K562 (cell line): ENCODE results near the gene TYW1. TPM values are rescaled to one million over a fixed set of nuclear protein-coding genes. Genes with fewer than 3 reads are reported as not detected.

ENCODE experiments used
- ARID1B ChIP-seq: fragments of 450-650 bp; IDR thresholded peaks from 2 replicates; pipeline ENCODE4 v1.6.1; 2016; ENCODE audit warnings: antibody characterized with exemption, mild to moderate bottlenecking, inconsistent platforms
- ATF1 ChIP-seq, 2 experiments: fragments of 450-650 bp in 1 of 2; IDR thresholded peaks; 2 replicates each; pipeline ENCODE4 v1.6.1; 2016; ENCODE audit warnings: missing compliant biosample characterization in 1 of 2, missing genetic modification characterization in 1 of 2
- CXXC5 ChIP-seq: fragments of 250-450 bp; sonication (Bioruptor Pico); IDR thresholded peaks from 2 replicates; pipeline ENCODE4 v1.8.0; 2022; ENCODE audit warnings: inconsistent platforms, mild to moderate bottlenecking, moderate library complexity
- DMBX1 ChIP-seq: fragments of 250-450 bp; sonication (Bioruptor Pico); IDR thresholded peaks from 2 replicates; pipeline ENCODE4 v1.8.0; 2022; ENCODE audit warnings: inconsistent platforms, mild to moderate bottlenecking, moderate library complexity, borderline replicate concordance
- MAZ ChIP-seq, 2 experiments: fragments of 450-650 bp in 1 of 2; sonication (generic) in 1 of 2; formaldehyde crosslinking; IDR thresholded peaks in 1 of 2; conservative IDR thresholded peaks in 1 of 2; 2 replicates each; pipeline versions ENCODE4 v1.4.0 to v1.5.0; 2020; ENCODE audit warnings: mild to moderate bottlenecking in 1 of 2, missing genetic modification reagents in 1 of 2
- ZNF12 ChIP-seq: sonication (generic); formaldehyde crosslinking; IDR thresholded peaks from 2 replicates; pipeline ENCODE4 v1.4.0; 2020; ENCODE audit warnings: mild to moderate bottlenecking, missing genetic modification reagents
- polyA plus RNA-seq, 8 experiments: library from polyadenylated mRNA; depleted of rRNA in 4 of 8; stranded (reverse) in 5 of 8; unstranded in 3 of 8; fragments of >200 nt; fragmentation: Nextera tagmentation in 2 of 8; fragmentation: Illumina TruSeq in 1 of 8; extraction: Ambion mirVana in 2 of 8; extraction: Trizol in 1 of 8; gene quantifications; 2 replicates each; pipeline versions ENCODE4 v1.2.1 to v1.2.3, GENCODE V29; 2011 to 2014; ENCODE audit warnings: inconsistent platforms in 1 of 8, missing spikeins in 1 of 8
- total RNA-seq, 7 experiments: library from RNA; depleted of rRNA in 6 of 7; stranded (reverse); fragments of >200 nt in 6 of 7; fragmentation: Illumina TruSeq in 2 of 7; extraction: Trizol in 2 of 7; gene quantifications; 2 replicates each; pipeline versions ENCODE4 v1.2.1 to v1.2.3, GENCODE V29; 2011 to 2021; ENCODE audit warnings: low replicate concordance in 1 of 7
- TF ChIP-seq, protein P1 (sequence below): sonication (generic); formaldehyde crosslinking; IDR thresholded peaks from 2 replicates; pipeline ENCODE4 v1.8.0; 2022; ENCODE audit warnings: missing genetic modification reagents, mild to moderate bottlenecking, moderate library complexity, borderline replicate concordance
- TF ChIP-seq, protein P2 (sequence below), 2 experiments: fragments of 450-650 bp; IDR thresholded peaks; 2 replicates each; pipeline ENCODE4 v1.6.1; 2018; ENCODE audit warnings: mild to moderate bottlenecking in 2 of 2, low read depth in 1 of 2; ENCODE audit not compliant: partially characterized antibody in 2 of 2
- TF ChIP-seq, protein P3 (sequence below): fragments of 450-650 bp; formaldehyde crosslinking; IDR thresholded peaks from 2 replicates; pipeline ENCODE4 v1.4.0; 2020; ENCODE audit warnings: mild to moderate bottlenecking, moderate library complexity

The TYW1 gene
- total and polyA plus RNA-seq, 9 of the 15 experiments (the other 6 are each of a cell fraction or from before 2014, with no cell fraction given), result 17.4 to 32.0 (median 26.2) TPM

DNA sequence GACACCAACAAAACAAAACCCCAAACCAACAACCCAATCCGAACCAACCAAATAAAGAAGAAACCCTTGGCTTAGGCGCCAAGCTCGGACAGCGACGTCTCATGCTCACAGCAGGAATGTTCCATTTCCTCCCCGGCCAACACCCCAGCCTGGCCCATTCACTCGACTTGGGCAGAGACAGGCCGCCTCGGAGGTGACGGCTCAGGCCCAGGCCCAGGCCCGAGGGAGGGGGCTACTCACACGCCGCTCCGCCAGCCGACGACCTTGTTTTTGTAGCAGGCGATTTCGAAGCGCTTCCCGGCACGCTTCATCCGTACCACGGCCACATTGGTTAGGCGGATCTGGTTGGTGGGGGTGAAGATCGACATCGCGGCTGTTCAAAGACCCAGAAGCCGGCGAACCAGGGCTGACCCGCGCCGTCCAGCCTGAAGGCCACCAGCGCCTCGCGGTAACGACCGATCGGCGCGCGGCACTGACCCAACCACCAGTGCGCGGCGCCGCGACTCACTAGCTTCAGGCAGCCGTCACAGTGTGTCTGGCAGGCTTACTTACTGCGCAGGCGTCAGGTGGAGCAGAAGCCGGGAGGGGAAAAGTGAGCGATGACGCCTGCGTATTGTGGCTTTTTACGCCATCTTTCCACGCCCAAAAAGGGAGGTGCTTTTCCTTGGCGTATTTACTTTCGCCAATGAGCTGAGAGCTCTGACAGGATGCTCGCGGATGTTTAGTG, 1.4 kb upstream of the TYW1 start, which contains the start of gene SBDS (continued):
- TF ChIP-seq ATF1 (CRISPR knock-in tag; IDR thresholded peaks at IDR 0.05) (peak; percentile 82), ATF1 (tag; IDR thresholded peaks at IDR 0.05) (peak; percentile 93), MAZ (CRISPR knock-in tag; conservative IDR thresholded peaks at IDR 0.05 in 1 of 2, IDR thresholded peaks at IDR 0.05 in 1 of 2) (peak; percentile 85 to 90), DMBX1 (CRISPR knock-in tag) (peak; percentile 38; the same call in 1 of the 2 replicates), CXXC5 (CRISPR knock-in tag) (peak; percentile 86), ZNF12 (peak; percentile 83), ARID1B (0 out of 2 replicates have a peak, but pooled peaks have one; percentile 12)
- TF ChIP-seq, protein P1, sequence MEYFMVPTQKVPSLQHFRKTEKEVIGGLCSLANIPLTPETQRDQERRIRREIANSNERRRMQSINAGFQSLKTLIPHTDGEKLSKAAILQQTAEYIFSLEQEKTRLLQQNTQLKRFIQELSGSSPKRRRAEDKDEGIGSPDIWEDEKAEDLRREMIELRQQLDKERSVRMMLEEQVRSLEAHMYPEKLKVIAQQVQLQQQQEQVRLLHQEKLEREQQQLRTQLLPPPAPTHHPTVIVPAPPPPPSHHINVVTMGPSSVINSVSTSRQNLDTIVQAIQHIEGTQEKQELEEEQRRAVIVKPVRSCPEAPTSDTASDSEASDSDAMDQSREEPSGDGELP (CRISPR knock-in tag), result peak; percentile 72; the same call in 1 of the 2 replicates
- TF ChIP-seq, protein P2, sequence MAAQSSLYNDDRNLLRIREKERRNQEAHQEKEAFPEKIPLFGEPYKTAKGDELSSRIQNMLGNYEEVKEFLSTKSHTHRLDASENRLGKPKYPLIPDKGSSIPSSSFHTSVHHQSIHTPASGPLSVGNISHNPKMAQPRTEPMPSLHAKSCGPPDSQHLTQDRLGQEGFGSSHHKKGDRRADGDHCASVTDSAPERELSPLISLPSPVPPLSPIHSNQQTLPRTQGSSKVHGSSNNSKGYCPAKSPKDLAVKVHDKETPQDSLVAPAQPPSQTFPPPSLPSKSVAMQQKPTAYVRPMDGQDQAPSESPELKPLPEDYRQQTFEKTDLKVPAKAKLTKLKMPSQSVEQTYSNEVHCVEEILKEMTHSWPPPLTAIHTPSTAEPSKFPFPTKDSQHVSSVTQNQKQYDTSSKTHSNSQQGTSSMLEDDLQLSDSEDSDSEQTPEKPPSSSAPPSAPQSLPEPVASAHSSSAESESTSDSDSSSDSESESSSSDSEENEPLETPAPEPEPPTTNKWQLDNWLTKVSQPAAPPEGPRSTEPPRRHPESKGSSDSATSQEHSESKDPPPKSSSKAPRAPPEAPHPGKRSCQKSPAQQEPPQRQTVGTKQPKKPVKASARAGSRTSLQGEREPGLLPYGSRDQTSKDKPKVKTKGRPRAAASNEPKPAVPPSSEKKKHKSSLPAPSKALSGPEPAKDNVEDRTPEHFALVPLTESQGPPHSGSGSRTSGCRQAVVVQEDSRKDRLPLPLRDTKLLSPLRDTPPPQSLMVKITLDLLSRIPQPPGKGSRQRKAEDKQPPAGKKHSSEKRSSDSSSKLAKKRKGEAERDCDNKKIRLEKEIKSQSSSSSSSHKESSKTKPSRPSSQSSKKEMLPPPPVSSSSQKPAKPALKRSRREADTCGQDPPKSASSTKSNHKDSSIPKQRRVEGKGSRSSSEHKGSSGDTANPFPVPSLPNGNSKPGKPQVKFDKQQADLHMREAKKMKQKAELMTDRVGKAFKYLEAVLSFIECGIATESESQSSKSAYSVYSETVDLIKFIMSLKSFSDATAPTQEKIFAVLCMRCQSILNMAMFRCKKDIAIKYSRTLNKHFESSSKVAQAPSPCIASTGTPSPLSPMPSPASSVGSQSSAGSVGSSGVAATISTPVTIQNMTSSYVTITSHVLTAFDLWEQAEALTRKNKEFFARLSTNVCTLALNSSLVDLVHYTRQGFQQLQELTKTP (IDR thresholded peaks at IDR 0.05; ENCODE audit: low read depth in 1 of 2, partially characterized antibody in 2 of 2), result peak in 1 of 2 experiments; percentile 39
- TF ChIP-seq, protein P3, sequence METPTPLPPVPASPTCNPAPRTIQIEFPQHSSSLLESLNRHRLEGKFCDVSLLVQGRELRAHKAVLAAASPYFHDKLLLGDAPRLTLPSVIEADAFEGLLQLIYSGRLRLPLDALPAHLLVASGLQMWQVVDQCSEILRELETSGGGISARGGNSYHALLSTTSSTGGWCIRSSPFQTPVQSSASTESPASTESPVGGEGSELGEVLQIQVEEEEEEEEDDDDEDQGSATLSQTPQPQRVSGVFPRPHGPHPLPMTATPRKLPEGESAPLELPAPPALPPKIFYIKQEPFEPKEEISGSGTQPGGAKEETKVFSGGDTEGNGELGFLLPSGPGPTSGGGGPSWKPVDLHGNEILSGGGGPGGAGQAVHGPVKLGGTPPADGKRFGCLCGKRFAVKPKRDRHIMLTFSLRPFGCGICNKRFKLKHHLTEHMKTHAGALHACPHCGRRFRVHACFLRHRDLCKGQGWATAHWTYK (CRISPR knock-in tag), result 0 out of 2 replicates have a peak, but pooled peaks have one; percentile 24
- TF ChIP-seq, all 486 proteins: peak for 127; not testable (repeated sequence) for 359
